H1 (cell line): Measurements from ENCODE around the gene COCH. TPM values are rescaled to one million over a fixed set of nuclear protein-coding genes. Genes with fewer than 3 reads are reported as not detected.

Experiments
- CTCF ChIA-PET: fragments of 300-600 bp; sonication (Branson Sonifier 250); formaldehyde crosslinking; loops from one replicate; lab custom pipeline; 2021; ENCODE audit not compliant: partially characterized antibody; lab: Charles Lee
- POLR2A ChIA-PET: fragments of 300-600 bp; sonication (Branson Sonifier 250); formaldehyde crosslinking; loops from one replicate; lab custom pipeline; 2021; ENCODE audit warnings: inconsistent platforms; ENCODE audit not compliant: partially characterized antibody; lab: Charles Lee
- DNase-seq, 2 experiments: peaks; one replicate each; pipeline versions ENCODE4 v3.0.0 to v3.0.0-alpha.2; 2010 to 2022; ENCODE audit warnings: low spot score in 2 of 2, low read depth in 1 of 2, mixed read lengths in 1 of 2
- FAIRE-seq: peaks from 2 replicates; lab custom pipeline; 2011; peaks lifted over from hg19 to GRCh38; lab: Jason Lieb, UNC
- H2AFZ ChIP-seq: 2 replicates; pipeline ENCODE4 v1.8.1; 2012; ENCODE audit warnings: low read length, inconsistent platforms
- H2AK5ac ChIP-seq: 2 replicates; pipeline ENCODE4 v1.6.1; 2013; ENCODE audit warnings: low read depth, low read length
- H2BK120ac ChIP-seq: replicated peaks from 2 replicates; pipeline ENCODE3; 2013; ENCODE audit warnings: low read depth, low read length, inconsistent platforms
- H2BK12ac ChIP-seq: 2 replicates; pipeline ENCODE4 v1.6.1; 2013; ENCODE audit warnings: low read depth, low read length
- H2BK15ac ChIP-seq: 2 replicates; pipeline ENCODE4 v1.6.1; 2013; ENCODE audit warnings: low read length
- H2BK20ac ChIP-seq: 2 replicates; pipeline ENCODE4 v1.6.1; 2013; ENCODE audit warnings: low read length
- H2BK5ac ChIP-seq: 2 replicates; pipeline ENCODE4 v1.6.1; 2013; ENCODE audit warnings: low read depth, low read length
- H3K14ac ChIP-seq: 2 replicates; pipeline ENCODE4 v1.6.1; 2013; ENCODE audit warnings: inconsistent platforms; ENCODE audit not compliant: insufficient read length
- H3K18ac ChIP-seq: 2 replicates; pipeline ENCODE4 v1.6.1; 2013; ENCODE audit warnings: low read length; ENCODE audit errors: extremely low read depth
- H3K23ac ChIP-seq: 2 replicates; pipeline ENCODE4 v1.6.1; 2013; ENCODE audit warnings: inconsistent platforms; ENCODE audit not compliant: insufficient read length
- H3K23me2 ChIP-seq: 2 replicates; pipeline ENCODE4 v1.6.1; 2013; ENCODE audit warnings: low read depth, low read length
- H3K27ac ChIP-seq: 2 replicates; pipeline ENCODE4 v1.6.1; 2011; ENCODE audit warnings: low read depth, low read length, inconsistent platforms
- H3K27me3 ChIP-seq, 4 experiments: replicated peaks in 1 of 4; 1 replicate in 1 of 4; 2 replicates in 3 of 4; pipeline versions ENCODE4 v1.6.1 to v1.8.1; 2011 to 2013; ENCODE audit warnings: low read length in 3 of 4, mild to moderate bottlenecking in 3 of 4, inconsistent platforms in 2 of 4, mixed read lengths in 2 of 4, moderate library complexity in 1 of 4; ENCODE audit not compliant: control insufficient read depth in 3 of 4, insufficient read depth in 3 of 4; ENCODE audit errors: extremely low read depth in 1 of 4
- H3K36me3 ChIP-seq, 4 experiments: 2 replicates each; pipeline versions ENCODE4 v1.6.1 to v1.8.1; 2011 to 2013; ENCODE audit warnings: mild to moderate bottlenecking in 4 of 4, low read length in 3 of 4, moderate library complexity in 2 of 4, control low read depth in 1 of 4, inconsistent platforms in 1 of 4; ENCODE audit not compliant: insufficient read depth in 4 of 4, control insufficient read depth in 2 of 4
- H3K4ac ChIP-seq: replicated peaks from 2 replicates; pipeline ENCODE3; 2013; ENCODE audit warnings: low read length, low read depth, mixed read lengths, inconsistent platforms; ENCODE audit not compliant: insufficient read length
- H3K4me1 ChIP-seq, 4 experiments: replicated peaks in 1 of 4; 1 replicate in 1 of 4; 2 replicates in 3 of 4; pipeline versions ENCODE4 v1.6.1 to v1.8.1; 2011 to 2013; ENCODE audit warnings: low read length in 3 of 4, inconsistent platforms in 2 of 4, mixed read lengths in 1 of 4; ENCODE audit not compliant: insufficient read depth in 4 of 4, control insufficient read depth in 3 of 4
- H3K4me2 ChIP-seq, 2 experiments: 2 replicates each; pipeline versions ENCODE4 v1.6.1 to v1.8.1; 2011 to 2013; ENCODE audit warnings: low read depth in 2 of 2, low read length in 2 of 2, control low read depth in 1 of 2, inconsistent platforms in 1 of 2, mild to moderate bottlenecking in 1 of 2; ENCODE audit not compliant: insufficient read depth in 1 of 2
- H3K4me3 ChIP-seq, 4 experiments: fragments of 200-600, 300-600 bp in 1 of 4; sonication (generic), shearing (Covaris generic), sonication (Bioruptor Twin) in 1 of 4; 2 replicates each; pipeline versions ENCODE4 v1.5.1 to v1.8.1; 2011 to 2016; ENCODE audit warnings: low read length in 4 of 4, low read depth in 3 of 4, control low read depth in 2 of 4, inconsistent platforms in 2 of 4, mild to moderate bottlenecking in 2 of 4, mixed read lengths in 1 of 4, moderate library complexity in 1 of 4; ENCODE audit not compliant: insufficient read depth in 2 of 4; ENCODE audit errors: extremely low read depth in 1 of 4
- H3K56ac ChIP-seq: replicated peaks from 2 replicates; pipeline ENCODE3; 2013; ENCODE audit warnings: low read depth, mild to moderate bottlenecking, mixed read lengths, low read length, inconsistent platforms; ENCODE audit not compliant: insufficient read length
- H3K79me1 ChIP-seq: 2 replicates; pipeline ENCODE4 v1.6.1; 2013; ENCODE audit warnings: low read depth, low read length, control low read depth
- H3K79me2 ChIP-seq, 2 experiments: 2 replicates each; pipeline versions ENCODE4 v1.6.1 to v1.8.1; 2012 to 2013; ENCODE audit warnings: low read length in 2 of 2, mild to moderate bottlenecking in 2 of 2, inconsistent platforms in 1 of 2; ENCODE audit not compliant: insufficient read depth in 2 of 2, control insufficient read depth in 1 of 2
- H3K9ac ChIP-seq, 4 experiments: replicated peaks in 1 of 4; 1 replicate in 1 of 4; 2 replicates in 3 of 4; pipeline versions ENCODE4 v1.6.1 to v1.8.1; 2011 to 2013; ENCODE audit warnings: low read depth in 3 of 4, low read length in 3 of 4, control low read depth in 2 of 4, mild to moderate bottlenecking in 2 of 4, moderate library complexity in 2 of 4, inconsistent platforms in 1 of 4; ENCODE audit errors: extremely low read depth in 1 of 4
- H3K9me3 ChIP-seq, 2 experiments: 2 replicates each; pipeline versions ENCODE4 v1.6.1 to v1.8.1; 2012 to 2013; ENCODE audit warnings: mild to moderate bottlenecking in 2 of 2, moderate library complexity in 2 of 2, control low read depth in 1 of 2, inconsistent platforms in 1 of 2, low read depth in 1 of 2, low read length in 1 of 2, mixed read lengths in 1 of 2; ENCODE audit not compliant: insufficient read depth in 2 of 2
- H4K20me1 ChIP-seq, 2 experiments: replicated peaks in 1 of 2; 2 replicates each; pipeline versions ENCODE3 to v1.8.1; 2011 to 2013; ENCODE audit warnings: inconsistent platforms in 2 of 2, low read length in 2 of 2, mild to moderate bottlenecking in 1 of 2; ENCODE audit not compliant: insufficient read depth in 2 of 2, control insufficient read depth in 1 of 2
- H4K5ac ChIP-seq: 2 replicates; pipeline ENCODE4 v1.6.1; 2013; ENCODE audit warnings: low read length, low read depth, mixed read lengths, inconsistent platforms; ENCODE audit not compliant: insufficient read length
- H4K8ac ChIP-seq: 2 replicates; pipeline ENCODE4 v1.8.0; 2013; ENCODE audit warnings: mild to moderate bottlenecking, moderate library complexity, low read length, inconsistent platforms; ENCODE audit not compliant: insufficient read depth; ENCODE audit errors: extremely low read depth
- H4K91ac ChIP-seq: replicated peaks from 2 replicates; pipeline ENCODE3; 2013; ENCODE audit warnings: low read length, mixed read lengths, inconsistent platforms; ENCODE audit not compliant: insufficient read length
- KDM4A ChIP-seq: IDR thresholded peaks from one replicate; pipeline ENCODE4 v1.7.1; 2012; ENCODE audit warnings: low read depth, mild to moderate bottlenecking, moderate library complexity, low read length, inconsistent platforms; ENCODE audit not compliant: severe bottlenecking
- RBBP5 ChIP-seq: IDR thresholded peaks from 2 replicates; pipeline ENCODE4 v1.7.1; 2012; ENCODE audit warnings: low read depth, mild to moderate bottlenecking, inconsistent platforms, low read length, moderate library complexity, borderline replicate concordance
- RNF2 ChIP-seq: fragments of 200-900, 300-1000 bp; sonication (generic); IDR thresholded peaks from 2 replicates; pipeline ENCODE4 v1.7.1; 2016; ENCODE audit warnings: borderline replicate concordance, low read depth, mild to moderate bottlenecking, antibody characterized with exemption, low read length; ENCODE audit not compliant: poor library complexity, severe bottlenecking; ENCODE audit errors: missing control alignments
- SRF ChIP-seq: IDR thresholded peaks from 2 replicates; pipeline ENCODE4 v1.6.1; 2011; ENCODE audit warnings: mild to moderate bottlenecking, low read depth, low read length, moderate library complexity
- TAF1 ChIP-seq: IDR thresholded peaks from 2 replicates; pipeline ENCODE4 v1.6.1; 2011; ENCODE audit warnings: mild to moderate bottlenecking, low read depth, low read length
- WGBS, 2 experiments: shearing (Covaris generic) in 1 of 2; methylation state at CpG; one replicate each; pipeline versions ENCODE4 v1.1.6 to v1.1.7; 2013 to 2015; ENCODE audit warnings: low lambda C conversion rate in 2 of 2, mixed read lengths in 2 of 2, inconsistent platforms in 1 of 2, low coverage in 1 of 2, missing lambda C conversion rate in 1 of 2; ENCODE audit not compliant: insufficient replicate concordance in 2 of 2, insufficient coverage in 1 of 2, insufficient read length in 1 of 2; ENCODE audit errors: extremely low coverage in 1 of 2, missing lambda C conversion rate in 1 of 2; 5-methylcytosine and 5-hydroxymethylcytosine counted together
- polyA plus RNA-seq, 7 experiments: library from polyadenylated mRNA; depleted of rRNA in 3 of 7; stranded (reverse) in 5 of 7; unstranded in 2 of 7; fragments of >200 nt in 5 of 7; fragments of 200-250 nt in 2 of 7; gene quantifications; 1 replicate in 5 of 7; 2 replicates in 1 of 7; 4 replicates in 1 of 7; pipeline versions ENCODE4 v1.2.1 to v1.2.3, GENCODE V29; 2011 to 2013; ENCODE audit warnings: missing spikeins in 2 of 7, mixed read lengths in 2 of 7
- total RNA-seq: library from RNA; stranded (reverse); fragmentation: NEBNext Ultra II Directional; extraction: Animal tissue kit (Norgen Biotek cat#: 25700); gene quantifications from 2 replicates; pipeline ENCODE4 v1.2.1, GENCODE V29; 2021
- TF ChIP-seq, protein P1 (sequence below), 3 experiments: IDR thresholded peaks; 1 replicate in 2 of 3; 2 replicates in 1 of 3; pipeline versions ENCODE4 v1.5.1 to v1.6.1; 2011; ENCODE audit warnings: low read length in 3 of 3, mild to moderate bottlenecking in 3 of 3, inconsistent platforms in 2 of 3, low read depth in 1 of 3, moderate library complexity in 1 of 3; ENCODE audit not compliant: insufficient read depth in 1 of 3; ENCODE audit errors: control extremely low read depth in 1 of 3

Gene COCH
- total and polyA plus RNA-seq, 2 of the 8 experiments (the other 6 are each of a cell fraction or from before 2014, with no cell fraction given) = 12.9 to 30.8 TPM

DNA sequence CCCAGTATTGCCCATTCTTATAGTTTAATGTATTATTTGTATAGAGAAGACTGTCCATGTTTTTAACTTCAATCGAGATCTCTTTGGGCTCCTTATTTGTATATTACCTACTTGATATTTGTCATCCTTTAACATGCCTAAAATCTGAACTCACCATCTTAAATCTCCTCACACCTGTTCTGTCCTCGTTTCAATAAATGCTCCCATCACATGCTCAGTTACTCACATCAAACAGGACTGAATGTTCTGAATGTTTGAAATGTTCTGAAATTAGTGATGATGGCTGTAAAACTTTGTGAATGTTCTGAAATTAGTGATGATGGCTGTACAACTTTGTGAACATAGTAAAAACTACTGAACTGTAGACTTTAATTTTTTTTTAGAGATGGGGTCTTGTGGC lies 34.5 kb downstream of the COCH start:
- Histone ChIP-seq H3K36me3 (peaks cover 0 to 52% (median 5%) of the 10 kb centered on the region in 4 experiments; a peak in 5 of 8 replicates), H3K79me2 (no peaks in the 10 kb centered on the region), H3K4me2 (no peak overlapping the region), H4K20me1 (no peaks in the 10 kb centered on the region), H3K4me1 (no peaks in the 10 kb centered on the region), H3K4me3 (no peak overlapping the region), H3K27ac (no peak overlapping the region), H4K8ac (no peak overlapping the region), H3K27me3 (no peaks in the 10 kb centered on the region), H2AFZ (no peak overlapping the region), H3K56ac (no peak overlapping the region), H3K9me3 (no peaks in the 10 kb centered on the region), H2BK15ac (no peak overlapping the region), H4K91ac (no peak overlapping the region), H3K79me1 (no peaks in the 10 kb centered on the region), H4K5ac (no peak overlapping the region), H2BK12ac (no peak overlapping the region), H3K4ac (no peak overlapping the region), H3K23me2 (no peaks in the 10 kb centered on the region), H2AK5ac (no peak overlapping the region), H2BK5ac (no peak overlapping the region), H3K9ac (no peak overlapping the region), H3K23ac (no peak overlapping the region), H2BK120ac (no peak overlapping the region), H2BK20ac (no peak overlapping the region), H3K18ac (no peak overlapping the region), H3K14ac (no peak overlapping the region)
- WGBS, 2 experiments = 87% methylated on average over 2 of the region's 2 CpGs; no CpG with 5 or more reads in 1 of the 2 experiments
- TF ChIP-seq RNF2 (no peak), SRF (no peak), KDM4A (no peak), TAF1 (no peak), RBBP5 (no peak)
- TF ChIP-seq, protein P1, sequence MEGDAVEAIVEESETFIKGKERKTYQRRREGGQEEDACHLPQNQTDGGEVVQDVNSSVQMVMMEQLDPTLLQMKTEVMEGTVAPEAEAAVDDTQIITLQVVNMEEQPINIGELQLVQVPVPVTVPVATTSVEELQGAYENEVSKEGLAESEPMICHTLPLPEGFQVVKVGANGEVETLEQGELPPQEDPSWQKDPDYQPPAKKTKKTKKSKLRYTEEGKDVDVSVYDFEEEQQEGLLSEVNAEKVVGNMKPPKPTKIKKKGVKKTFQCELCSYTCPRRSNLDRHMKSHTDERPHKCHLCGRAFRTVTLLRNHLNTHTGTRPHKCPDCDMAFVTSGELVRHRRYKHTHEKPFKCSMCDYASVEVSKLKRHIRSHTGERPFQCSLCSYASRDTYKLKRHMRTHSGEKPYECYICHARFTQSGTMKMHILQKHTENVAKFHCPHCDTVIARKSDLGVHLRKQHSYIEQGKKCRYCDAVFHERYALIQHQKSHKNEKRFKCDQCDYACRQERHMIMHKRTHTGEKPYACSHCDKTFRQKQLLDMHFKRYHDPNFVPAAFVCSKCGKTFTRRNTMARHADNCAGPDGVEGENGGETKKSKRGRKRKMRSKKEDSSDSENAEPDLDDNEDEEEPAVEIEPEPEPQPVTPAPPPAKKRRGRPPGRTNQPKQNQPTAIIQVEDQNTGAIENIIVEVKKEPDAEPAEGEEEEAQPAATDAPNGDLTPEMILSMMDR (IDR thresholded peaks at IDR 0.05; ENCODE audit: control extremely low read depth in 1 of 3, insufficient read depth in 1 of 3, low read depth in 1 of 3, low read length in 3 of 3) = no peak
- no peak for DNase-seq
- CTCF ChIA-PET = interaction anchor here (1.1 kb wide), 1 partner anchor 214 kb away, joined by 3 read pairs; no protein-coding TSS in a partner anchor
- FAIRE-seq = no peak
- POLR2A ChIA-PET = no interaction called here
